Body of pancreas (tissue), 4 donors: Measurements from ENCODE around the gene ITK.

ENCODE experiments used
- CTCF ChIP-seq, 7 experiments: fragments of 450-650 bp in 4 of 7; fragments of 200-600 bp in 3 of 7; sonication (generic) in 3 of 7; IDR thresholded peaks; one replicate each; pipeline ENCODE4 v1.5.1; 2016 to 2019; ENCODE audit warnings: antibody characterized with exemption in 7 of 7
- POLR2A ChIP-seq, 3 donors: fragments of 450-650 bp; IDR thresholded peaks; one replicate each; pipeline ENCODE4 v1.6.1; 2016; ENCODE audit warnings: antibody characterized with exemption in 3 of 3, mild to moderate bottlenecking in 2 of 3

GRCh38 chr5:157204765-157205164 is 24.1 kb downstream of the ITK start:
- no peak for TF ChIP-seq CTCF (IDR thresholded peaks at IDR 0.05)
- TF ChIP-seq POLR2A (IDR thresholded peaks at IDR 0.05), result no peak
